HG03571 (cell line): ENCODE data around the gene SLC44A5.
"Not testable (repeated sequence)": the region's sequence is repeated elsewhere in the genome, so short reads cannot be mapped to it uniquely, and the experiment has no call there.

ENCODE experiments used
- ATAC-seq: cut with Tn5 transposase; IDR thresholded peaks from one replicate; pipeline ENCODE4 v1.9.1; 2021; ENCODE audit not compliant: unreplicated experiment

The SLC44A5 gene

GRCh38 chr1:75522389-75522788 is 88.5 kb downstream of the SLC44A5 start:
- no peak for ATAC-seq

GRCh38 chr1:75521658-75522057 is 89.3 kb downstream of the SLC44A5 start:
- no peak for ATAC-seq

- no peak for ATAC-seq
Observed at GRCh38 chr1:75520862-75521475, 89.9 kb downstream of the SLC44A5 start.

GRCh38 chr1:75519651-75520427 is 91.1 kb downstream of the SLC44A5 start:
- ATAC-seq = no peak

- no peak for ATAC-seq
Observed at GRCh38 chr1:75518686-75519085, 92.2 kb downstream of the SLC44A5 start.

GRCh38 chr1:75514270-75514669 is 96.6 kb downstream of the SLC44A5 start:
- ATAC-seq = no peak

GRCh38 chr1:75506976-75507375 is 103.9 kb downstream of the SLC44A5 start:
- ATAC-seq = no peak

- ATAC-seq = no peak
Observed at GRCh38 chr1:75503221-75503974, 107.5 kb downstream of the SLC44A5 start.

GRCh38 chr1:75502776-75503175 is 108.1 kb downstream of the SLC44A5 start:
- ATAC-seq = no peak

- no peak for ATAC-seq
Observed at GRCh38 chr1:75501577-75502295, 109.2 kb downstream of the SLC44A5 start.

- ATAC-seq = no peak
Observed at GRCh38 chr1:75492011-75492410, 118.9 kb downstream of the SLC44A5 start.

- no peak for ATAC-seq
Observed at GRCh38 chr1:75487399-75487798, 123.5 kb downstream of the SLC44A5 start.

- no peak for ATAC-seq
Observed at GRCh38 chr1:75484789-75485188, 126.1 kb downstream of the SLC44A5 start.

- ATAC-seq = no peak
Observed at GRCh38 chr1:75482951-75483350, 128.0 kb downstream of the SLC44A5 start.

GRCh38 chr1:75476486-75476885 is 134.4 kb downstream of the SLC44A5 start:
- ATAC-seq = not testable (repeated sequence)

- ATAC-seq = no peak
Observed at GRCh38 chr1:75475696-75476095, 135.2 kb downstream of the SLC44A5 start.

- ATAC-seq = no peak
Observed at GRCh38 chr1:75472971-75473603, 137.8 kb downstream of the SLC44A5 start.

GRCh38 chr1:75472089-75472970 is 138.6 kb downstream of the SLC44A5 start:
- no peak for ATAC-seq

GRCh38 chr1:75471252-75471651 is 139.7 kb downstream of the SLC44A5 start:
- ATAC-seq = no peak

GRCh38 chr1:75470448-75470847 is 140.5 kb downstream of the SLC44A5 start:
- ATAC-seq = no peak
